ENCODE results near the gene TTC3.
"Not testable (repeated sequence)": the region's sequence is repeated elsewhere in the genome, so short reads cannot be mapped to it uniquely, and the experiment has no call there.

Gene TTC3

GRCh38 chr21:37072988-37073416 is at the start of gene TTC3, which contains the start of gene PIGP:
TSS of gene TTC3 (plus strand) at chr21:37073254. CDS start at chr21:37087258, 14,004 bp downstream.
TSS of gene PIGP (minus strand) at chr21:37073071. CDS start at chr21:37072515, 556 bp downstream.
- peak; percentile 94 for DNase-seq

GRCh38 chr21:37026499-37026898 is 46.6 kb upstream of the TTC3 start:
- no peak for DNase-seq

- DNase-seq, result no peak
Observed at GRCh38 chr21:37028570-37028969, 44.5 kb upstream of the TTC3 start.

GRCh38 chr21:37030864-37031263 is 42.2 kb upstream of the TTC3 start:
- DNase-seq, result no peak

GRCh38 chr21:37032293-37032692 is 40.8 kb upstream of the TTC3 start:
- DNase-seq, result no peak

- no peak for DNase-seq
Observed at GRCh38 chr21:37032877-37033471, 40.1 kb upstream of the TTC3 start.

- DNase-seq, result not testable (repeated sequence)
Observed at GRCh38 chr21:37034394-37034793, 38.7 kb upstream of the TTC3 start.

GRCh38 chr21:37036177-37036576 is 36.9 kb upstream of the TTC3 start:
- no peak for DNase-seq

GRCh38 chr21:37039411-37040075 is 33.5 kb upstream of the TTC3 start:
- DNase-seq, result no peak

GRCh38 chr21:37040212-37040611 is 32.8 kb upstream of the TTC3 start:
- DNase-seq, result no peak

GRCh38 chr21:37041706-37042271 is 31.3 kb upstream of the TTC3 start:
- DNase-seq, result no peak

- DNase-seq, result no peak
Observed at GRCh38 chr21:37043818-37044217, 29.2 kb upstream of the TTC3 start.

- DNase-seq, result no peak
Observed at GRCh38 chr21:37044643-37045042, 28.4 kb upstream of the TTC3 start.

GRCh38 chr21:37045149-37045548 is 27.9 kb upstream of the TTC3 start:
- no peak for DNase-seq

- DNase-seq, result no peak
Observed at GRCh38 chr21:37045556-37045955, 27.5 kb upstream of the TTC3 start.

GRCh38 chr21:37047079-37047478 is 26.0 kb upstream of the TTC3 start:
- no peak for DNase-seq

GRCh38 chr21:37049741-37050140 is 23.3 kb upstream of the TTC3 start:
- DNase-seq, result not testable (repeated sequence)

GRCh38 chr21:37055271-37055855 is 17.7 kb upstream of the TTC3 start:
- no peak for DNase-seq

GRCh38 chr21:37057614-37058013 is 15.4 kb upstream of the TTC3 start:
- no peak for DNase-seq

GRCh38 chr21:37058261-37058660 is 14.8 kb upstream of the TTC3 start:
- no peak for DNase-seq

- no peak for DNase-seq
Observed at GRCh38 chr21:37059181-37059580, 13.9 kb upstream of the TTC3 start.

GRCh38 chr21:37060296-37060695 is 12.8 kb upstream of the TTC3 start:
- no peak for DNase-seq

- no peak for DNase-seq
Observed at GRCh38 chr21:37061926-37062592, 11.0 kb upstream of the TTC3 start.

- DNase-seq, result no peak
Observed at GRCh38 chr21:37062593-37062935, 10.5 kb upstream of the TTC3 start.
